COLO829 (cell line): Measurements from ENCODE around the gene NDUFS3.
"Not testable (repeated sequence)": the region's sequence is repeated elsewhere in the genome, so short reads cannot be mapped to it uniquely, and the experiment has no call there.

Experiments used
- DNase-seq: peaks from one replicate; pipeline ENCODE4 v3.0.0; 2012; ENCODE audit warnings: low spot score

The NDUFS3 gene

GRCh38 chr11:47560426-47560825 lies 18.4 kb upstream of the NDUFS3 start:
- DNase-seq: no peak

GRCh38 chr11:47562393-47562792 lies 16.5 kb upstream of the NDUFS3 start:
- not testable (repeated sequence) for DNase-seq

GRCh38 chr11:47564366-47564765 lies 14.5 kb upstream of the NDUFS3 start:
- DNase-seq: not testable (repeated sequence)

GRCh38 chr11:47564933-47565339 lies 13.9 kb upstream of the NDUFS3 start:
- DNase-seq: no peak

GRCh38 chr11:47565340-47566148 lies 13.3 kb upstream of the NDUFS3 start, which contains the start of gene PTPMT1:
PTPMT1 (plus strand) TSS chr11:47565599; CDS start chr11:47565623, 24 bp downstream.
- DNase-seq: no peak

GRCh38 chr11:47566149-47566698 lies 12.7 kb upstream of the NDUFS3 start:
- no peak for DNase-seq

- DNase-seq: no peak
These were observed 9.2 kb upstream of the NDUFS3 start for GRCh38 chr11:47569646-47570045.

- no peak for DNase-seq
These were observed 8.1 kb upstream of the NDUFS3 start for GRCh38 chr11:47570651-47571356.

- no peak for DNase-seq
These were observed 7.5 kb upstream of the NDUFS3 start for GRCh38 chr11:47571357-47571729.

- DNase-seq: no peak
These were observed 7.0 kb upstream of the NDUFS3 start for GRCh38 chr11:47571895-47572294.

- DNase-seq: no peak
These were observed 6.1 kb upstream of the NDUFS3 start for GRCh38 chr11:47572715-47573255.

GRCh38 chr11:47573321-47573720 lies 5.6 kb upstream of the NDUFS3 start:
- no peak for DNase-seq

GRCh38 chr11:47577460-47578041 lies 1.3 kb upstream of the NDUFS3 start:
- no peak for DNase-seq

- DNase-seq: no peak
These were observed 5.0 kb downstream of the NDUFS3 start for GRCh38 chr11:47583844-47584243.

- DNase-seq: no peak
These were observed 7.4 kb downstream of the NDUFS3 start, which contains the start of gene FAM180B for GRCh38 chr11:47586098-47586855. FAM180B (plus strand) TSS chr11:47586678; CDS start chr11:47586769, 91 bp downstream.

GRCh38 chr11:47587039-47587716 lies 8.3 kb downstream of the NDUFS3 start:
- peak; percentile 74 for DNase-seq

GRCh38 chr11:47587723-47588326 lies 9.0 kb downstream of the NDUFS3 start:
- peak; percentile 41 for DNase-seq

- DNase-seq: no peak
These were observed 10.2 kb downstream of the NDUFS3 start for GRCh38 chr11:47589118-47589517.

GRCh38 chr11:47589584-47589976 lies 10.7 kb downstream of the NDUFS3 start:
- DNase-seq: no peak
